Measurements from ENCODE around the gene U2AF1L4.

U2AF1L4 gene

GRCh38 chr19:35740108-35740422 lies 5.2 kb downstream of the U2AF1L4 start (continued):
- TF ChIP-seq, protein P1, sequence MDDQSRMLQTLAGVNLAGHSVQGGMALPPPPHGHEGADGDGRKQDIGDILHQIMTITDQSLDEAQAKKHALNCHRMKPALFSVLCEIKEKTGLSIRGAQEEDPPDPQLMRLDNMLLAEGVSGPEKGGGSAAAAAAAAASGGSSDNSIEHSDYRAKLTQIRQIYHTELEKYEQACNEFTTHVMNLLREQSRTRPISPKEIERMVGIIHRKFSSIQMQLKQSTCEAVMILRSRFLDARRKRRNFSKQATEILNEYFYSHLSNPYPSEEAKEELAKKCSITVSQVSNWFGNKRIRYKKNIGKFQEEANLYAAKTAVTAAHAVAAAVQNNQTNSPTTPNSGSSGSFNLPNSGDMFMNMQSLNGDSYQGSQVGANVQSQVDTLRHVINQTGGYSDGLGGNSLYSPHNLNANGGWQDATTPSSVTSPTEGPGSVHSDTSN (CRISPR knock-in tag; IDR thresholded peaks at IDR 0.05) = no peak
- TF ChIP-seq ZBTB10 (tag by site-specific recombination; IDR thresholded peaks at IDR 0.05) = peak; percentile 66
- peak; percentile 80 for TF ChIP-seq ZSCAN30 (tag by site-specific recombination; IDR thresholded peaks at IDR 0.05)
- TF ChIP-seq SP3 (tag by site-specific recombination; IDR thresholded peaks at IDR 0.05) = no peak
- peak; percentile 89; the same call in 1 of the 2 replicates for TF ChIP-seq BCL11A (tag by site-specific recombination; IDR thresholded peaks at IDR 0.05; ENCODE audit: low read depth)
- TF ChIP-seq ZNF146 (tag by site-specific recombination; IDR thresholded peaks at IDR 0.05) = 0 out of 2 replicates have a peak, but pooled peaks have one; percentile 4
- 0 out of 2 replicates have a peak, but pooled peaks have one; percentile 35 for TF ChIP-seq ZNF76 (tag by site-specific recombination; IDR thresholded peaks at IDR 0.05; ENCODE audit: borderline replicate concordance, low read depth)
- TF ChIP-seq WT1 (tag by site-specific recombination; IDR thresholded peaks at IDR 0.05) = peak; percentile 55
- TF ChIP-seq, protein P2, sequence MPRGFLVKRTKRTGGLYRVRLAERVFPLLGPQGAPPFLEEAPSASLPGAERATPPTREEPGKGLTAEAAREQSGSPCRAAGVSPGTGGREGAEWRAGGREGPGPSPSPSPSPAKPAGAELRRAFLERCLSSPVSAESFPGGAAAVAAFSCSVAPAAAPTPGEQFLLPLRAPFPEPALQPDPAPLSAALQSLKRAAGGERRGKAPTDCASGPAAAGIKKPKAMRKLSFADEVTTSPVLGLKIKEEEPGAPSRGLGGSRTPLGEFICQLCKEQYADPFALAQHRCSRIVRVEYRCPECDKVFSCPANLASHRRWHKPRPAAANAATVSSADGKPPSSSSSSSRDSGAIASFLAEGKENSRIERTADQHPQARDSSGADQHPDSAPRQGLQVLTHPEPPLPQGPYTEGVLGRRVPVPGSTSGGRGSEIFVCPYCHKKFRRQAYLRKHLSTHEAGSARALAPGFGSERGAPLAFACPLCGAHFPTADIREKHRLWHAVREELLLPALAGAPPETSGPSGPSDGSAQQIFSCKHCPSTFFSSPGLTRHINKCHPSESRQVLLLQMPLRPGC (tag by site-specific recombination; IDR thresholded peaks at IDR 0.05) = 0 out of 2 replicates have a peak, but pooled peaks have one; percentile 43
- TF ChIP-seq ZNF2 (tag by site-specific recombination; IDR thresholded peaks at IDR 0.05) = peak; percentile 15; the same call in 1 of the 2 replicates
- 0 out of 2 replicates have a peak, but pooled peaks have one; percentile 18 for TF ChIP-seq ZNF677 (tag by site-specific recombination; IDR thresholded peaks at IDR 0.05)
- TF ChIP-seq ZNF423 (tag by site-specific recombination; IDR thresholded peaks at IDR 0.05) = peak; percentile 77
- no peak for TF ChIP-seq ZNF184 (tag by site-specific recombination; IDR thresholded peaks at IDR 0.05)
- peak; percentile 100 for TF ChIP-seq ZIC2 (tag by site-specific recombination; IDR thresholded peaks at IDR 0.05)
- TF ChIP-seq ZFP69B (tag by site-specific recombination; IDR thresholded peaks at IDR 0.05) = peak; percentile 67
- no peak for TF ChIP-seq HOXA7 (CRISPR knock-in tag; IDR thresholded peaks at IDR 0.05; ENCODE audit: borderline replicate concordance)
- no peak for TF ChIP-seq GFI1B (tag by site-specific recombination; IDR thresholded peaks at IDR 0.05)
- TF ChIP-seq ZFP37 (tag by site-specific recombination; IDR thresholded peaks at IDR 0.05) = 0 out of 2 replicates have a peak, but pooled peaks have one; percentile 42
- no peak for TF ChIP-seq ELK4 (IDR thresholded peaks at IDR 0.05; ENCODE audit: borderline replicate concordance, low read depth, low read length)
- no peak for TF ChIP-seq ZNF354C (tag by site-specific recombination; IDR thresholded peaks at IDR 0.05; ENCODE audit: borderline replicate concordance, low read depth)
- no peak for TF ChIP-seq ZNF280C (tag by site-specific recombination; IDR thresholded peaks at IDR 0.05)
- TF ChIP-seq ZBTB44 (tag by site-specific recombination; IDR thresholded peaks at IDR 0.05) = no peak
- TF ChIP-seq ZNF148 (tag by site-specific recombination; IDR thresholded peaks at IDR 0.05; ENCODE audit: borderline replicate concordance) = no peak
- 0 out of 2 replicates have a peak, but pooled peaks have one; percentile 38 for TF ChIP-seq ZSCAN18 (tag by site-specific recombination; IDR thresholded peaks at IDR 0.05)
- TF ChIP-seq RBAK (tag by site-specific recombination; IDR thresholded peaks at IDR 0.05) = no peak

Data from HEK293 (cell line).